Suppressor macrophage (primary cell): ENCODE results near the gene THBS3.

Source experiments
- DNase-seq, 4 experiments: peaks; one replicate each; pipeline ENCODE4 v3.0.0-alpha.2; 2020 to 2022

THBS3 gene

GRCh38 chr1:155187456-155187891 is 20.2 kb downstream of the THBS3 start:
- peak in 1 of 4 experiments; percentile 3 for DNase-seq

- DNase-seq, result peak in 1 of 4 experiments; percentile 0
Measured at GRCh38 chr1:155186794-155187455, 20.8 kb downstream of the THBS3 start.

DNA sequence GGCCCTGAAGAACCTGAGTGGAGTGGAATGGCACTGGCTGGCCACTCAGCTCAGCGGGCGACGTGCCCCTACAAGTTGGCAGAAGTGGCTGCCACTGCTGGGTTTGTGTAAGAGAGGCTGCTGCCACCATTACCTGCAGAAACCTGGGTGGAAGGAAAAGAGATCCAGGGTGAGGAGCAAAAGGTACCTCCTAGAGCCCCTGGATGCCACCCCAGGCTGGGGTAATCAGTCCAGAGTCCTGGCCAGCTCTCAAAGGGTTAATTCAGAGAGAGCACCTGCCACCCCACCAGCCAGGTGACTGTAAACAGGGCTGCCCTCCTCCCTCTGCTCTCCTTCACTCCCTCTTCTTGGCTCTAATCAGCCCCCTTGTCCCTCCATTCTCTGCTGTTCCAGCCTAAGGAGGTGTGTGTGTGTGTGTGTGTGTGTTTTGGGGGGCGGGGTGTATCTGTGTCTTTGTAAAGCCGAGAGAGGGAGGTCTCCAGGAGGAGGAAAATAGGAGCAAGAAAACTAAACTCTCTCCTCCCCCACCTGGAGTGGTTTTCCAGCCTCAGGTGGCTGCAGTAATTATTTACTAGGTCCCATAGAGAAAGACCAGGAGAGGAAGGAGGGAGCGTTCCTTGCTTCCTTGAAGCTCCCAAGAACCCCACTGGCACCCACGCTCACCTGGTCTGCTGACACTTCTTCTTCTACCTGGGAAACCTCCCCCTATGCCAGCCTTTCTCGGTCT is 21.5 kb downstream of the THBS3 start:
- no peak for DNase-seq

DNA sequence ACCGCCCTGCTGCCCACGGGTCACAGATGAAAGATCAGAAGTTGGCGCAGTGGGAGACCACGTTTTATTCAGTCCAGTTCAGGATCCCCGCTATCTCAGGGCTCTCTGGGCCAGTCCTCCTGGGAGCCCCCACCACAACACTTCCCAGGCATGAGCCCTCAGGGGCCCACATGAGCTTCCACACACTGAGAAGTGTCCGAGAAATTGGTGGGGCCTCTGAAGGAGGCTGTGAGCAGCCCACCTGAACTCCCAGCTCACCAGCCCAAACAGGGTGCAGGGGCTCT is 22.0 kb downstream of the THBS3 start:
- no peak for DNase-seq

GRCh38 chr1:155184835-155185782 is 22.6 kb downstream of the THBS3 start:
- peak; percentile 84 to 91 (median 90) for DNase-seq

GRCh38 chr1:155184351-155184811 is 23.3 kb downstream of the THBS3 start:
- no peak for DNase-seq

GRCh38 chr1:155183775-155184221 is 23.9 kb downstream of the THBS3 start:
- no peak for DNase-seq

DNA sequence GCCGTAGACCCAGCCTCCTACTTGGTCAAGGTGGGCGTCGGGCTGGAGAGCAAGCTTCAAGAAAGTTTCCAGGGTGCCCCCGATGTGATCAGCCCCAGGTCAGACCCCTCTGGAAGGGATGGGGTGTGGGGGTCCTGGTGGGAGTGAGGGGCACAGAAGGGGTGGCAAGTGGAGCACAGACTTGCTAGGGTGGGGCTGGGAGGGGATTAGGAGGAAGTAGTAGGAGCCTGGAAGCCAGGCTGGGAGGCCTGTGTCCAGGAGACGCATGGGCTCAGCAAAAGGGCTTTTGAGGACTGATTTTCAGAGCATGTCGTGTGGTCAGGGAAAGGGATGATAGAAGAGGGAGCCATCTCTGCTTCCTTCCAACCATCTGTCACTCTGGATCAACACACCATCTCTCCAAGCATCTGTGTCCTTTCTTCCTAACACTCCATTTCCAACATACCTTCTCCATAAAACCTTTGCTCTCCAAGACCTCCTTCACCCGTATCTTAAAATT is 25.6 kb downstream of the THBS3 start:
- no peak for DNase-seq

- no peak for DNase-seq
Measured at GRCh38 chr1:155181371-155182051, 26.2 kb downstream of the THBS3 start.

DNA sequence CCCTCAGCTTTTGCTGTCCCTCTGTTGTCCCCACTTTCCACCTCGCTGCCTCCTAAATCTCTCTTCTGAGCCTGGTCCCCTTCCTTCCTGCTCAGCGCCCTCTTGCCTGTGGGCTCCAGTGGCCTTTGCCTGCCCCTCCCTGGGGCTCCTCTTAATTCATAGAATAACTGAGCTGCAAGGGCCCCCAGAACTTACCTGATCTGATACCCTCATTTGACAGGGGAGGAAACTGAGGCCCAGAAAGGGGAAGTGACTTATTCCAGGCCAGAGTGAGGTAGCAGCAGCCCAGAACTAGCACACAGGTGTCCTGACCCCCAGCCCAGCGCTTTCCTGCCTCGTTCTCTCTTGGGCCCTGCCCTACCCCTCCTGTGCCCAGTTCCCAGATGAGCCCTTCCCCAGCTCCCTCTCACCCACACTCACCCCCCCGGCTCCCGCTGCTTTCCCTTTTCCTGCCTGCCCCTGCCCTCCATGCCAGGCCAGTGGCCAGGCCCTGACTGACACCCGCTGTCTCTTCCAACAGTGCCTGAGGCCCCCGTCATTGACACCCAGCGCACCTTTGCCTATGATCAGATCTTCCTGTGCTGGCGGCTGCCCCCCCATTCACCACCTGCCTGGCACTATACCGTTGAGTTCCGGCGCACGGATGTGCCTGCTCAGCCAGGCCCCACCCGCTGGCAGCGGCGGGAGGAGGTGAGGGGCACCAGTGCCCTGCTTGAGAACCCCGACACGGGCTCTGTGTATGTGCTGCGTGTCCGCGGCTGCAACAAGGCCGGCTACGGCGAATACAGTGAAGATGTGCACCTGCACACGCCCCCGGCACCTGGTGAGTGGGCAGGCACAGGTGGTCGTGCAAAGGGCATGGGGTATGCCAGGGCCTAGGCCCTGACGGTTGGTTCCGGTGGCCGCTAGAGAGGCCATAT is 28.3 kb downstream of the THBS3 start:
- DNase-seq, result no peak

DNA sequence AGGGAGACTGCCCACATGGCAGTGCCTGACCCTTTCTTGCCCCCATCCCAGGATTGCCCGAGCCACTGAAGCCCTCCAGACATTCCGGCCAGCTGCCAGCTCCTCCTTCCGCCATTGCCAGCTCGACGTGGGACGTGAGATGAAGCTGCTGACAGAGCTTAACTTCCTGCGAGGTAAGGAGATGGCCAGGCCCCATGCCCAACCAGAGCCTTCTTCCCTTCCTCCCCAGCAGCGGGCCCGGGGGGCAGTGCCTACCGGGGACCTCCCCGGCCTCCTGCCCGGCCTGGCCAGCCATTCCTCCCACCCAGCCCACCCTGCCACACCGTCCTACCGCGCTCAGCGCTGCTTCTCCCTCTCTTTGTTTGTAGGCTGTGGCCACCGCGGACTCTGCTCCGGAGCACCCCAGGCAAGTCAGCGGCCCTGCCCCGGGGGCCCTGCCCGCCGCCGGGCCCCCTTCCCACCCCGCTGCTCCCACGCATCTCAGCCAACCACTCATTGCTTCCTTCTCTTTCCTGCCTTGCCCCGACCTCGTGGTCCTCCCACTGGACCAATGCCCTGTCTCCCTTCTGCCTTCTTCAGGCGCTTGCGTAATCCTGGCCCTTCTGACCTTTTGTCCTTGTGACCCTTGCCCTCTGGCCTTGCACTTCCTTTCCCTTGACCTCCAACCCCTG is 29.1 kb downstream of the THBS3 start:
- DNase-seq, result peak; percentile 57 to 82 (median 74)

- DNase-seq, result no peak
Measured at GRCh38 chr1:155177918-155178281, 29.8 kb downstream of the THBS3 start.

GRCh38 chr1:155177192-155177917 is 30.3 kb downstream of the THBS3 start:
- no peak for DNase-seq

DNA sequence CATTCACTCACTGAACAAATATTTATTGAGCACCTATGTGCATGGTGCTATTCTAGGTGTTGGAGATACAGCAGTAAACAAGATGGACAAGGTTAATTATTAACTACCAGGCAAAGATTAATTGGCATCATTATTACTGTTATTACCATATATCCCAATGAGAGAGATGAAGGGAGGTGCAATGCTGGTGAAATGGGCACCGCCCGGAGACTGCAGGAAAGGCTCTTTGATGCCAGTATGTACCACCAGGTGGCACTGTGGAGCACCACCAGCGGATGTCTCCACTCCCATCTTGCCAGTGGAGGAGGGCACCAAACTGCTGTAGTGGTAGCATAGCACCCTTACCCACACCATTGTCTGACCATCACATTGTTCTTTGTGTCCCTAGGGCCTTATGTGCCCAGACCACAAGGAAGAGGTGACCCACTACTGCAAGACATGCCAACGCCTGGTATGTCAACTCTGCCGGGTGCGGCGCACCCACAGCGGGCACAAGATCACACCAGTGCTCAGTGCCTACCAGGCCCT is 31.1 kb downstream of the THBS3 start:
- DNase-seq, result peak; percentile 87 to 92 (median 91)

DNA sequence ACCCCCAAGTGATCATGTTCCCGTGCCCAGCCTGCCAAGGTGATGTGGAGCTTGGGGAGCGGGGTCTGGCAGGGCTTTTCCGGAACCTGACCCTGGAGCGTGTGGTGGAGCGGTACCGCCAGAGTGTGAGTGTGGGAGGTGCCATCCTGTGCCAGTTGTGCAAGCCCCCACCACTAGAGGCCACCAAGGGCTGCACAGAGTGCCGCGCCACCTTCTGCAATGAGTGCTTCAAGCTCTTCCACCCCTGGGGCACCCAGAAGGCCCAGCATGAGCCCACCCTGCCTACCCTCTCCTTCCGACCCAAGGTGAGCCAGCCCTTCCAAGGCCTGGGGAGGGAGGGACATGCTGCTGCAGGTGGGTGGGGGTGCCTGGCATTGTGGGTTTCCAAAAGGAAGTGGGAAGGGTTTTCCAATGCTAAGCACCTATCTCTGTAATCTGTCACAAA is 31.7 kb downstream of the THBS3 start:
- peak in 3 of 4 experiments; percentile 31 to 54 (median 41) for DNase-seq

DNA sequence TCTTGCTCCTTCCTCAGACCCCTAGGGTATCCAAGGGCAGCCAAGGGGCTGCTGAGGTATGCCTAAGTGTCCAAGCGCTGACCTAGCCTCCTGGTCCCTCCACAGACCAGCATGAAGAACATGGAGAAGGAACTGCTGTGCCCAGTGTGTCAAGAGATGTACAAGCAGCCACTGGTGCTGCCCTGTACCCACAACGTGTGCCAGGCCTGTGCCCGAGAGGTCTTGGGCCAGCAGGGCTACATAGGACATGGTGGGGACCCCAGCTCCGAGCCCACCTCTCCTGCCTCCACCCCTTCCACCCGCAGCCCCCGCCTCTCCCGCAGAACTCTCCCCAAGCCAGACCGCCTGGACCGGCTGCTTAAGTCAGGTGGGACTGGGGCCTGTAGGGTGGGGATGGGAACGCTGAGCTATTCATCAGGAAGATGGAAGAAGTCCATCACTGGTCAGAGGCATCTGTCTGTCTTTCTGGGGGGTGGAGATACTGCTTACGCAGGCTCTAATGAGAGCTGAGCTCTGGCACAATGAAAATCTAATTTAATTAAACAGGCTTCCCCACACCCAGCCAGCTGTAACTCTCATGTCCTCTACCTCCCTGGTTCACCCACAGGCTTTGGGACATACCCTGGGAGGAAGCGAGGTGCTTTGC is 32.3 kb downstream of the THBS3 start:
- no peak for DNase-seq

DNA sequence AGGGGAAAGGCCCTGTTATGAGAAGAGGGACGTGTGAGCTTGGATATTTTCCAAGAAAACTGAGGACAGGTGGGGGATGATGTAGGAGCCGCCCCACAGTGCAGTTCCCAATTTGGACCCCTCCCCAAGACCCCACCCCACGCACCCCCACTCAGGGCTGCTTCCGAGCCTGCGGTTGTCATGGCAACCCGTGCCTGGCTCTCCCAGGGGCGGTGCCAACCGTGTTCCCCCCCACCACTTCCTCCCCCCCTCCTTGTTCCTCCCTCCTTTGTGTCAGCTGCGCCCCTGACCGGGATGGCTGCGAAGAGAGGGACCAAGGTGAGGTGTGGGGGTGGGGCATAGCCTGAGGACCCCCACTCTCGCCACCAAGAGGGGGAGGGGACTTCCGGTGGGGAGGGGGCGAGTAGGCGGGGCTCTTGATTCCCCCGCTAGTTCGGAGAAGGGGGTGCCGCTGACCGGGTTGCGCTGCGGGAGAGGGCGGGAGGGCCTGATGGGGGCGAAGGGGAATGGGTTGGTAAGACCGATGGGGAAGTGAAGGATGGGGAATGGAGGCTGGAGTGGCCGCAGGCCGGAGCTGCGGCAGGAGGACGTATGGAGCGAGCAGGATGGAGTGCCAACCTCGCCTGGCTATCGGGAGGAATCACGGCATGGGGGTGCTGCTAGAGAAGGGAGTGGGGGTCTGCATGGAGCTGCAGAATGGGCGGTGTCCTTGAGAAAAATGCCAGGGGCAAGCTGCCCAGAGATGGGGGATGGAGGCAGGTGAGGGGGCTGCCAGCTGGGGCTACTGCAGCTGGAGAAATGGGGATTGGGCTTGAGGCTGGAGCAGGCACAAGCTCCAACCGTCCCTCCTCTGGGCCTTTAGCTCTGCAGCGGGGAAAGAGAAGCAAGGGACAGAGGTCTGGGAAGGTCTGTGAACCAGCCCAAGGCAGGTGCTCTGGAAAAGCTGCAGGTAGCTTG is 33.1 kb downstream of the THBS3 start:
- DNase-seq, result peak in 1 of 4 experiments; percentile 40
